Central memory CD8-positive, alpha-beta T cell (primary cell): ENCODE data around the gene PIK3C2G.

ENCODE experiments used
- ATAC-seq: fragments of 150-1000 bp; cut with Tn5 transposase; replicated peaks from 2 replicates; pipeline ENCODE4 v1.10.0; 2022; ENCODE audit warnings: mild to moderate bottlenecking, moderate FRiP score, moderate number of reproducible peaks; ENCODE audit not compliant: poor library complexity, severe bottlenecking; ENCODE audit errors: extremely low read depth
- DNase-seq, 2 donors: peaks; one replicate each; pipeline ENCODE4 v3.0.0; 2021; ENCODE audit warnings: low spot score in 2 of 2
- H3K27ac Mint-ChIP-seq: one replicate; pipeline ENCODE4 v1.8.0; 2022; ENCODE audit warnings: low read depth, mild to moderate bottlenecking, moderate library complexity, mixed read lengths
- H3K27me3 Mint-ChIP-seq: one replicate; pipeline ENCODE4 v1.8.0; 2022; ENCODE audit warnings: mixed read lengths
- H3K36me3 Mint-ChIP-seq: one replicate; pipeline ENCODE4 v1.8.0; 2022; ENCODE audit warnings: mild to moderate bottlenecking, moderate library complexity, mixed read lengths; ENCODE audit not compliant: insufficient read depth
- H3K4me1 Mint-ChIP-seq: one replicate; pipeline ENCODE4 v1.8.0; 2022; ENCODE audit warnings: mixed read lengths
- H3K4me3 Mint-ChIP-seq: one replicate; pipeline ENCODE4 v1.8.0; 2022; ENCODE audit warnings: mild to moderate bottlenecking, moderate library complexity, mixed read lengths
- H3K9me3 Mint-ChIP-seq: one replicate; pipeline ENCODE4 v1.8.0; 2022; ENCODE audit warnings: mixed read lengths

Gene PIK3C2G

DNA sequence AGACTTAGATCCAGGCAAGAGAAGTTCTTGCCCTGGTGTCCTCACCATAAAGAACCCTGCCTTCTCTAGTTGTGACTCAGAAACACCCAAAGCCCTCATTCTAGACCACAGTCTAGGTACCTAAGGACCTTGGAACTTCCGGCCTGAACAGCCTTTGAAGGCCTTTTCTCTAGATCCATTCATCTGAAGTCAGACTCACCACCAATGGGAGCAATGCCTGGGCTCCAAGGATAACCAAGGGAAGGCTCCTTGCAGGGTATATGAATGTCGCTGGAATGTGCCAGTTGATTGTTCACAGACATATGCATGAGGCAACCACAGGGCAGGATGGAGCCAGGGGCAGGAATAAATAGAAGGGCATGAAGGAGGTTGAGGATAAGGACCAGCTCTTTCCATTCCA is 390.2 kb downstream of the PIK3C2G start:
- Mint-ChIP-seq H3K27ac (no peak overlapping the region), H3K4me1 (no peaks in the 10 kb centered on the region), H3K4me3 (no peak overlapping the region), H3K27me3 (no peaks in the 10 kb centered on the region), H3K36me3 (no peaks in the 10 kb centered on the region), H3K9me3 (peaks cover 28% of the 10 kb centered on the region)
- DNase-seq (no peak), ATAC-seq (no peak)

DNA sequence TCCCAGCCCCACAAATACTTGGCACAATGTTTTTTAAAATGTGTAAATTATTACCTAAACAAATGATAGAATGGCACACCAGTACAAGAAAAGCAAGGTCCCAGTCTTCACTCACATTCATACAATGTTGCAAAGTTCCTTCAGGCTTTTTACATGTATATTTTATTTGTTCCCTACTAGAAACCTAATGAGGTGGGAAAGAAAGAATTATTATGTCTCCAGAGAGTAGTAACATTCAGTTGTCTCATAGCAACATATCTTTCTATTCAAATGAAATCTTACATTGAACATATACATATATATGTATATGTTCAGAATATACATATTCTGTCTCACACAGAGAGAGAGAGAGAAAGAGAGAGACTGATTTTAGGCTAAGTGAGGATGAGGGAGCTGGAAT is 391.3 kb downstream of the PIK3C2G start:
- no peaks in the 10 kb centered on the region for H3K4me1 Mint-ChIP-seq
- H3K27me3 Mint-ChIP-seq, result no peaks in the 10 kb centered on the region
- DNase-seq (no peak), ATAC-seq (no peak)
- no peak overlapping the region for H3K4me3 Mint-ChIP-seq
- H3K27ac Mint-ChIP-seq, result no peak overlapping the region
- peaks cover 32% of the 10 kb centered on the region for H3K9me3 Mint-ChIP-seq
- no peaks in the 10 kb centered on the region for H3K36me3 Mint-ChIP-seq

GRCh38 chr12:18653465-18653864 is 392.1 kb downstream of the PIK3C2G start:
- ATAC-seq (no peak), DNase-seq (no peak)
- Mint-ChIP-seq H3K27ac (no peak overlapping the region), H3K4me1 (no peaks in the 10 kb centered on the region), H3K4me3 (no peak overlapping the region), H3K27me3 (no peaks in the 10 kb centered on the region), H3K36me3 (no peaks in the 10 kb centered on the region), H3K9me3 (peaks cover 40% of the 10 kb centered on the region)

GRCh38 chr12:18655351-18655750 is 394.0 kb downstream of the PIK3C2G start:
- Mint-ChIP-seq H3K4me1 (no peaks in the 10 kb centered on the region), H3K9me3 (peaks cover 31% of the 10 kb centered on the region), H3K4me3 (no peak overlapping the region), H3K27ac (no peak overlapping the region), H3K36me3 (no peaks in the 10 kb centered on the region), H3K27me3 (no peaks in the 10 kb centered on the region)
- DNase-seq (no peak), ATAC-seq (no peak)

- no peak overlapping the region for H3K4me3 Mint-ChIP-seq
- no peaks in the 10 kb centered on the region for H3K4me1 Mint-ChIP-seq
- ATAC-seq (no peak), DNase-seq (no peak)
- H3K27ac Mint-ChIP-seq, result no peak overlapping the region
- no peaks in the 10 kb centered on the region for H3K27me3 Mint-ChIP-seq
- peaks cover 32% of the 10 kb centered on the region for H3K9me3 Mint-ChIP-seq
- no peaks in the 10 kb centered on the region for H3K36me3 Mint-ChIP-seq
Observed at GRCh38 chr12:18658179-18658578, 396.9 kb downstream of the PIK3C2G start.

GRCh38 chr12:18658829-18659228 is 397.5 kb downstream of the PIK3C2G start:
- Mint-ChIP-seq H3K9me3 (peaks cover 30% of the 10 kb centered on the region), H3K36me3 (peaks cover 1% of the 10 kb centered on the region), H3K27ac (no peak overlapping the region), H3K4me1 (no peaks in the 10 kb centered on the region), H3K4me3 (no peak overlapping the region), H3K27me3 (no peaks in the 10 kb centered on the region)
- DNase-seq, result no peak
- ATAC-seq, result no peak

DNA sequence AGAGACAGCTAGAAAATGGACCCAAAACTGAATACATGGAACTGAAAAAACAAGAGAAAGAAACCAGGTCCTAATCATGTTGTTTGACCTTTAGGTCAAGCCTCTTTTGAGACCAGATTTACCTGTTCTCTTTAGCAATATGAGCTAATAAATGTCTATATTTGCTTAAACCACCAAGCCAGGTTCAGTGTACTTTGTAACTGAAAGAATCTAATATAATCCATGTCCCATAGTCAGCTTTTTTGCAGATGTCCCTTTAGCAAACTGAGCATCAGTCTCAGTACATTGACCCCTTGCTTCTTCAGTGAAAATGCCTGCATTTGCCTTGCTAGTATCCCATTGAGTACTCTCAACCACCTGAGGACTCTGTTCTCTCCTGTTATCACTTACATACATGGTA is 414.8 kb downstream of the PIK3C2G start:
- Mint-ChIP-seq H3K4me3 (no peak overlapping the region), H3K36me3 (no peaks in the 10 kb centered on the region), H3K4me1 (no peaks in the 10 kb centered on the region), H3K27me3 (no peaks in the 10 kb centered on the region), H3K9me3 (peaks cover 24% of the 10 kb centered on the region), H3K27ac (no peak overlapping the region)
- ATAC-seq (no peak), DNase-seq (no peak)

DNA sequence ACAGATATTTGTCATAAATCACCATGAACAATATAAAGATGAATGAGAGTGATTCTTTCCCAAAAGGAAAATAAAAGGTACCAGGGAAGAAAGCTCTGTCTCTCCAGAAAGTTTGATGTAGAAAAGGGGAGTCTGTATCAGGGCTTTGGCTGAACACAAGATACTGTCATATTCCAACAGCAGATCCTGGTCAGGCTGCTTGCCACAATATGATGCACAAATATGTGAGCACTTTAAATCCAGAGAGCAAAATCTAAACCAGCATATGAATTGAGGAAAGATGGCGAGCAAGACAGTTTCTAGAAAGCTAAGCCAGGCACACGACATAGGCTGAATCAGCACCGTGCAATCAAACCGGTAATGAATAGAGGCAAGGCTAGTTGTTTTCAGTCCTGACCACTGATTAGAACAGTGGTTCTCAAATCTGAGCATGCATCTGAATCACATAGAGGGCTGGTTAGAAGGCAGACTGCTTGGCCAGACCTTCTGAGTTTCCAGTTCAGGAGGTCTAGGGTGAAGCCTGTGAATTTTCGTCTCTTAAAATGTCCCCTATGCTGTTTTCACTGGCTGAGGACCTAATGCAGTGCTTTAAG is 415.8 kb downstream of the PIK3C2G start:
- H3K36me3 Mint-ChIP-seq, result no peaks in the 10 kb centered on the region
- ATAC-seq, result no peak
- H3K27ac Mint-ChIP-seq, result no peak overlapping the region
- DNase-seq, result no peak
- H3K4me3 Mint-ChIP-seq, result no peak overlapping the region
- H3K4me1 Mint-ChIP-seq, result no peaks in the 10 kb centered on the region
- peaks cover 24% of the 10 kb centered on the region for H3K9me3 Mint-ChIP-seq
- H3K27me3 Mint-ChIP-seq, result no peaks in the 10 kb centered on the region

GRCh38 chr12:18681818-18682217 is 420.5 kb downstream of the PIK3C2G start:
- Mint-ChIP-seq H3K27ac (no peak overlapping the region), H3K4me1 (no peaks in the 10 kb centered on the region)
- DNase-seq, result no peak

GRCh38 chr12:18683327-18684013 is 422.2 kb downstream of the PIK3C2G start:
- H3K4me1 Mint-ChIP-seq, result no peaks in the 10 kb centered on the region
- no peak for ATAC-seq
- DNase-seq, result no peak
- no peak overlapping the region for H3K27ac Mint-ChIP-seq
- H3K4me3 Mint-ChIP-seq, result no peak overlapping the region
- peaks cover 6% of the 10 kb centered on the region for H3K9me3 Mint-ChIP-seq
- no peaks in the 10 kb centered on the region for H3K36me3 Mint-ChIP-seq
- no peaks in the 10 kb centered on the region for H3K27me3 Mint-ChIP-seq

More at GRCh38 chr12:18681818-18682217, 420.5 kb downstream of the PIK3C2G start:
- no peaks in the 10 kb centered on the region for H3K36me3 Mint-ChIP-seq
- no peak overlapping the region for H3K4me3 Mint-ChIP-seq
- peaks cover 9% of the 10 kb centered on the region for H3K9me3 Mint-ChIP-seq
- ATAC-seq, result no peak
- H3K27me3 Mint-ChIP-seq, result no peaks in the 10 kb centered on the region

DNA sequence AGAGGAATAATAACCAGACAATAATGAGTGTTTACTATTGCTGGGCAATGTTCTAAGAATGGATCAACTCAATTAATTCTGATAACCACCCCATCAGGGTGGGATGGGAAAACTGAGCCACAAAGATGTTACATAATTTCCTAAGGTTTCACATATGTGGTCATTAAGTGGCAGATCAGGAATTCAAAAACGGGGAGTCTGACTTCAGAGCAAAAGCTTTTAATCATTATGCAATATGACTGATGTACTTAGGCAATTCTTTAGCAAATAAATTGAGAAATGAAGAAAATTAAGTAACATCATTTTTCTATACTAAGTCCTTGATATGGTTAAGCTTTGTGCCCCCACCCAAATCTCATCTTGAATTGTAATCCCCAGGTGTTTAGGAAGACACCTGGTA is 423.1 kb downstream of the PIK3C2G start:
- Mint-ChIP-seq H3K9me3 (peaks cover 6% of the 10 kb centered on the region), H3K27ac (no peak overlapping the region), H3K36me3 (no peaks in the 10 kb centered on the region), H3K4me1 (no peaks in the 10 kb centered on the region), H3K4me3 (no peak overlapping the region), H3K27me3 (no peaks in the 10 kb centered on the region)
- ATAC-seq (no peak), DNase-seq (no peak)

DNA sequence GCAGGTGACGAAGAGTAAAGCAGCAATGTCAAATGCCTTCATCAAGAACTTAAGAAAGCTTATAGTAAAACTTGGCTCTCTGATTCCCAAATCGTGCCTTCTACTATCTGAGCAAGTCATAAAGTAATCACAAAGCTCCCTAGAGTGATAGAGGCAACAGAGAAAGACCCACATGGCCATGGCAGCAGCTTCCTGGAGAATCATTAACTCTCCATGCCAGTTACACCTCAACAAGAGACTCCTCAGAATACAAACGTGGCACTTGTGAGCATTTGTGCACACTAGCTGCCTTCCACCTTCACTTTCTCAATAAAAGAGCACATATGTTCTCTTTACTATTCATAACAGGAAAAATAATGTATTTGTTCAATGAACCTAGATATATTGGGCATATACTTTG is 428.5 kb downstream of the PIK3C2G start:
- Mint-ChIP-seq H3K27me3 (no peaks in the 10 kb centered on the region), H3K4me1 (no peaks in the 10 kb centered on the region), H3K4me3 (no peak overlapping the region), H3K27ac (no peak overlapping the region), H3K9me3 (peaks cover 19% of the 10 kb centered on the region), H3K36me3 (no peaks in the 10 kb centered on the region)
- no peak for DNase-seq
- no peak for ATAC-seq

- Mint-ChIP-seq H3K36me3 (no peaks in the 10 kb centered on the region), H3K9me3 (peaks cover 19% of the 10 kb centered on the region), H3K4me3 (no peak overlapping the region), H3K27me3 (no peaks in the 10 kb centered on the region), H3K27ac (no peak overlapping the region), H3K4me1 (no peaks in the 10 kb centered on the region)
- DNase-seq, result no peak
- ATAC-seq, result no peak
Observed at GRCh38 chr12:18690653-18691052, 429.3 kb downstream of the PIK3C2G start.
